HEK293T (cell line): ENCODE data around the gene DSP.

Experiments used
- CTCF ChIA-PET: fragments of 350-600 bp; formaldehyde crosslinking; extraction: SDS; loops from one replicate; lab custom pipeline; 2021; ENCODE audit warnings: antibody characterized with exemption, inconsistent platforms; lab: Yijun Ruan, JAX
- POLR2A ChIA-PET: fragments of 350-600 bp; formaldehyde crosslinking; extraction: SDS; loops from one replicate; lab custom pipeline; 2020; ENCODE audit warnings: antibody characterized with exemption, inconsistent platforms; lab: Yijun Ruan, JAX
- DNase-seq: peaks from one replicate; pipeline ENCODE4 v3.0.0; 2012; ENCODE audit warnings: mixed read lengths; ENCODE audit errors: extremely low spot score
- ARNT ChIP-seq: fragments of 450-650 bp; IDR thresholded peaks from 2 replicates; pipeline ENCODE4 v1.6.1; 2017; ENCODE audit warnings: mild to moderate bottlenecking
- BHLHE40 ChIP-seq: fragments of 450-650 bp; IDR thresholded peaks from 2 replicates; pipeline ENCODE4 v1.6.1; 2016; ENCODE audit warnings: mild to moderate bottlenecking, moderate library complexity, borderline replicate concordance
- CTBP1 ChIP-seq: fragments of 450-650 bp; IDR thresholded peaks from 2 replicates; pipeline ENCODE4 v1.6.1; 2016; ENCODE audit warnings: borderline replicate concordance
- ELF4 ChIP-seq: fragments of 450-650 bp; IDR thresholded peaks from 2 replicates; pipeline ENCODE4 v1.6.1; 2017; ENCODE audit warnings: antibody characterized with exemption
- FOXA1 ChIP-seq: fragments of 450-650 bp; IDR thresholded peaks from 2 replicates; pipeline ENCODE4 v1.6.1; 2016; ENCODE audit warnings: mild to moderate bottlenecking
- FOXK2 ChIP-seq: fragments of 450-650 bp; IDR thresholded peaks from 2 replicates; pipeline ENCODE4 v1.6.1; 2016; ENCODE audit warnings: mild to moderate bottlenecking
- FOXM1 ChIP-seq: fragments of 450-650 bp; IDR thresholded peaks from 2 replicates; pipeline ENCODE4 v1.6.1; 2017; ENCODE audit warnings: mild to moderate bottlenecking, borderline replicate concordance
- HDGF ChIP-seq: fragments of 450-650 bp; IDR thresholded peaks from 2 replicates; pipeline ENCODE4 v1.6.1; 2017; ENCODE audit warnings: antibody characterized with exemption, borderline replicate concordance
- L3MBTL2 ChIP-seq: fragments of 450-650 bp; conservative IDR thresholded peaks from 2 replicates; pipeline ENCODE4 v1.6.1; 2016; ENCODE audit warnings: mild to moderate bottlenecking
- LEF1 ChIP-seq: fragments of 450-650 bp; IDR thresholded peaks from 2 replicates; pipeline ENCODE4 v1.6.1; 2017; ENCODE audit warnings: mild to moderate bottlenecking, borderline replicate concordance
- NFRKB ChIP-seq: fragments of 450-650 bp; IDR thresholded peaks from 2 replicates; pipeline ENCODE4 v1.6.1; 2016; ENCODE audit warnings: mild to moderate bottlenecking, moderate library complexity
- PKNOX1 ChIP-seq: fragments of 450-650 bp; IDR thresholded peaks from 2 replicates; pipeline ENCODE4 v1.6.1; 2016
- SP1 ChIP-seq: fragments of 450-650 bp; IDR thresholded peaks from 2 replicates; pipeline ENCODE4 v1.6.1; 2017
- SUZ12 ChIP-seq: fragments of 450-650 bp; IDR thresholded peaks from 2 replicates; pipeline ENCODE4 v1.6.1; 2016; ENCODE audit warnings: mild to moderate bottlenecking
- TARDBP ChIP-seq: fragments of 450-650 bp; IDR thresholded peaks from 2 replicates; pipeline ENCODE4 v1.6.1; 2016
- ZNF384 ChIP-seq: fragments of 450-650 bp; IDR thresholded peaks from 2 replicates; pipeline ENCODE4 v1.6.1; 2016

The DSP gene

GRCh38 chr6:7557652-7558051, 16.2 kb downstream of the DSP start:
- ChIA-PET POLR2A (no interaction called here), CTCF (no interaction called here)
- DNase-seq: no peak
- TF ChIP-seq BHLHE40 (no peak), LEF1 (no peak), SUZ12 (no peak), FOXK2 (no peak), CTBP1 (no peak), SP1 (no peak), ELF4 (no peak), HDGF (no peak), TARDBP (no peak), PKNOX1 (no peak), ARNT (no peak), NFRKB (no peak), ZNF384 (no peak), FOXA1 (no peak), L3MBTL2 (no peak)

- DNase-seq: no peak
- TF ChIP-seq NFRKB (no peak), PKNOX1 (no peak), BHLHE40 (no peak), ELF4 (no peak), FOXM1 (no peak), LEF1 (no peak), HDGF (no peak), L3MBTL2 (no peak), SP1 (no peak), SUZ12 (no peak), FOXK2 (no peak), FOXA1 (no peak), CTBP1 (no peak), ZNF384 (no peak), TARDBP (no peak), ARNT (no peak)
- ChIA-PET POLR2A (no interaction called here), CTCF (no interaction called here)
Observed at GRCh38 chr6:7558781-7559180, 17.3 kb downstream of the DSP start.

- no peak for DNase-seq
- CTCF ChIA-PET: no interaction called here
- POLR2A ChIA-PET: no interaction called here
- no peak for TF ChIP-seq TARDBP
- no peak for TF ChIP-seq L3MBTL2
- no peak for TF ChIP-seq NFRKB
Observed at GRCh38 chr6:7559196-7559595, 17.7 kb downstream of the DSP start.

DNA sequence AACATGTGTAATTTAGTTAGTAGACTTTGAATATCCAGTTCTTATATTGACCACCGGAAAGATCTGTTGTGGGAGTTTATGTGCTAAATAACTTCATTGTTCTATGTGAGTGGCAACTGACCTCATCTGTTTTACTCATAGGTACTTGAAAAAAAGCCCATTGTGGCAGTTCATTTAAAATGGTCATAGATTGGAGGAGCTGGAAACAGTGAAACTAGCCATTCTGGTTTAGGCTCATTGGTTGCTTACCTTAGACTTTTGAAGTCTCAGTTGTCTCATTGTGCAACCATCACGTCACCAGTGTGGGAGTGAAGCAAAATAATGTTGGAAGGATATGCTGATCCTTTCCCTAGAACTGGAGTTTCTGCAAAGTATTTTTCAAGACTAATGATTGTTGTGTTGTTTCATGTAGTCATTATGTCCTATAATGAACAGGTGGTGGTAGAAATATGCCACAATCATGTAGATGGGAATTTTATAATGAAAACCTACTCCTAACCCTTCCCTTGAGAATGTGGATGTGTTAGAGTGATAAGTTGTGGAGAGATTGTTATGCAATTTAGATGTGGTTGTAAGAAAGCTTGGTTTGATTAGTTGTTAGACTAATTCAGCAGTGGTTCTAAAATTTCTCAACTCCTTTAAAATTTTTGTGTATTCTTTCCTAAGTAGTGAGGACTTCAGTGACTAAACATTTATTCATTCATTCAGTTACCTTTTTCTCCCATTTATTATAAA, 18.3 kb downstream of the DSP start:
- ChIA-PET POLR2A (interaction anchor here (1.0 kb wide), 1 partner anchor 30 kb away, joined by 4 read pairs; the partner anchor contains the start of gene SNRNP48), CTCF (no interaction called here)
- TF ChIP-seq NFRKB (no peak), TARDBP (no peak), CTBP1 (no peak), FOXA1 (no peak), FOXK2 (no peak), HDGF (no peak), L3MBTL2 (no peak), BHLHE40 (no peak), FOXM1 (no peak), SUZ12 (no peak), SP1 (no peak), LEF1 (no peak), PKNOX1 (no peak), ZNF384 (no peak)
- DNase-seq: no peak

DNA sequence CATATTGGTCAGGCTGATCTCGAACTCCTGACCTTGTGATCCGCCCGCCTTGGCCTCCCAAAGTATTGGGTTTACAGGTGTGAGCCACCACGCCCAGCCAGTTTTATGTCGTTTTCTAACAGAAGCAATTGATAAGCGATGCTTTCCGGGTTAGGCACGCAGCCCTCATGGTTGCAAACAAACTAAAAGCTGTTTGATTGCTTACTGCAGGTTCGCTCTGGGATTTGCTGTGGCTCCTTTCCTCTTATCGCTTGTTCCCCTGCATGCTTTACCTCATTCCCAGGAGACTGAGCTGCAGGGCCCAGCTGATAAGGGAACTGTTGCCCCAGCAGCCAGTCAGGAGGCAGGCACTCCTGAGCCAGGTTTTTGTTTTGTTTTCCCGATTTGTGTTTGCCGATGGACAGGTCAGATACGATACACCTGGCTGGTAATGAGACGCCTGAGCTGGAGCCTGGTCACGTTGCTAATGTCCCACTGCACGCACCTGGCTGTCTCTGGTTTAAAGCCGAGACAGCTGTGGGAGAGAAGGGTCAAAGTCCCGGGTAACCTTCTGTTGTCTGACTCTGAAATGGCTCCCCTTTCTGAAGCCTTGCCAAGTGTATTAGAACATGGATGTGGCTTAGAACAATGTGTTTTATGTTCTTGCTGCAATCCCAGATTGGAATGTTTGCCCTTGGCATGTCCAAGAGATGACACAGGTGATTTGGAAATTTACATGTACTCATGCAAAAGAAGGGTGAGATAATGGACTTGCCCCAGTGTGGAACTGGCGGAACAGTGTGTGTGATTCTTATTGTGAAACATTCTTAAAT, 19.9 kb downstream of the DSP start:
- TF ChIP-seq FOXA1 (no peak), ELF4 (no peak), FOXM1 (no peak), PKNOX1 (no peak)
- DNase-seq: no peak
- POLR2A ChIA-PET: interaction anchor here (1.0 kb wide), 1 partner anchor 29 kb away, joined by 4 read pairs; the partner anchor contains the start of gene SNRNP48
- CTCF ChIA-PET: no interaction called here
